Measurements from ENCODE around the gene FLT3.
A peak's percentile ranks its signal among the peaks of the same experiment; 100 is the strongest.
"Not testable (repeated sequence)": the region's sequence is repeated elsewhere in the genome, so short reads cannot be mapped to it uniquely, and the experiment has no call there.

Gene FLT3

DNA sequence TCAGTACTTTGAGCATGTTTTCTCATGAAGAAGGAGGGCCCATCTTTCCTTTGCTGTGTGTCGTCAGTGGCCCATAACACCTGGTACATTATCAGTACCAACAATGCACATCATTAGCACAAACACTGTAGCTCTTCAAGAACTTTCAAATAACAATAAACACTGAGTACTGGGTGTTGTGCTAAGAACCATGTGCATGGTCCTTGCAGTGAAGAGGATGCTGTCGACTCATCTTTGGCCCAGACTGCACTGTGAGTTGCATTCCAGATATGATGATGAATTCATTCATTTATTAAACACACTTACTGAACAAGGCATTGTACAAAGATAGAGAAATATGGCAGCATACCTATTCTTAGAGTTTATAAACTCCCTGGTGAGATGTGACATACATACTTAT lies 55.8 kb downstream of the FLT3 start:
- DNase-seq (ENCODE audit: low spot score) = no peak

DNA sequence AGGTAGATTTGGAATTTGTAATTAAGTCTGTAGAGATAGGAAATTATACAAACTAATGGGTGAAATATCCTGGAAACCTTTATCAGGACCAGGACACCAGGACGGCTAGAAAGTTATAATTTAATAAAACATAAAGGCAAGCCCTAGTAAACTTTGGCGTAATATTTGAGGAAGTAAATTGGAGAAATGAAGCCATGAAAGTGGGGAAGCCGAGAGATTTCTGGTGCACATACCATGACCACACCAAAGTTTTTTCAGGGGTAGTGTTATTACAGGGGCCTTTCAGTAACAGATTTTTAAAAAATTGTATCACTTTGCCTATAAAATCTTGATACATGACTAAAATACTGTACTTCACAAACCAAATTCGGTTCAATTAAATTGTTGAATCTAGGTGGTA lies 57.2 kb downstream of the FLT3 start:
- no peak for DNase-seq (ENCODE audit: low spot score)

DNA sequence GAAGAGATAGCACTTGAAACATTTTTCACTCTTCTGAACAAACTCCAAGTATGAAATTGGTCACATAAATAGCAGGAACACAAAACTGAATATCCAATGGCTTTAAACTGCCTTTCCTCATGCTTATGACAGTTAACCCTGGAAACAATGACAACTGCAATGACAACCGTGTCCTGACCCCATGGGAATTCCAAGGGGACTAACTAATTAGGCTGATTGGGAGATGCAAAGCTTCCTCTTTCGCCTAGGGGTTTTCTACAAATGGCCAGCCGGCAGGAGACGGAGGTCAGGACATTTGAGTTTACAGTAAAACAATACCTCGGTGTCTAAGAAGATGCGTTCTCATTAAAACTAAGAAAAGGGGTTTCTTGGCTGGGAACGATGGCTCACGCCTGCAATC lies 58.9 kb downstream of the FLT3 start:
- no peak for DNase-seq (ENCODE audit: low spot score)

DNA sequence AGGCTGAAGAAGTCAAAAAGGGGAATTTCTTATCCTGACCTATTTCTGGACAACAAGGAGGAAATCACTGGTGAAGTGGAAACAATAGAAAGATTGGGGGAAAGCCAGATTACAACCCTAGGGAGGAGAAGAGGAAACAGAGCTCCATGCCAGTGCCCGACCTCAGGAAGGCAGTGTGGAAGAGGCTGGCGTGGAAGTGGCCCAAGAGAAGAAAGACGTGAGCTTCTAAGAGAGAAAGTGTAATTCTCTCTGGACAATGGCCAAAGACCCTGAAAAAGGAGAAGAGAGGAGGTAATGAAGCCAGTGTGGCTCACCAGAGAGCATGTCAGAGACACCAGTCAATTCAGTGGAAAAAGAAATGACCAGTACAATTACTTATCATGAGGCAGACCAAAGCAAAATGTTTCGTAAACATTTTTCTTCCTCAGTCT lies 59.3 kb downstream of the FLT3 start:
- DNase-seq (ENCODE audit: low spot score) = peak; percentile 65

DNA sequence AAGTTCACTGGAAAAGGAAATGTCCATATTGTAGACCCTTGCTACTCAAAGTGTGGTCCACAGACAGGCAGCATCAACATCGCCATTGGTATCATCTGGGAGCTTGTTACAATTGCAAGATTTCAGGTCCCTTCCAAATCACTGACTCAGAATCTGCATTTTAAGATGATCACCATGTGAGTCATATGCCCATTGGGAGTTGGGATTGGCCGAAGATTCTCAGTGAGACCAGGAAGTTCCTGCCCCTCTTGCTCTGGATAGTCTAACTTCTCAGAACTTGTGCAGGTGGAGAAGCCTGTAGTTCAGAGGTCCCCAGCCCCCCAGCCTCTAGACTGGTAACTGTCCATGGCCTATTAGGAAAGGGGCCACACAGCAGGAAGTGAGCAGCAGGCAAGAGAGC lies 63.0 kb downstream of the FLT3 start:
- no peak for DNase-seq (ENCODE audit: low spot score)

DNA sequence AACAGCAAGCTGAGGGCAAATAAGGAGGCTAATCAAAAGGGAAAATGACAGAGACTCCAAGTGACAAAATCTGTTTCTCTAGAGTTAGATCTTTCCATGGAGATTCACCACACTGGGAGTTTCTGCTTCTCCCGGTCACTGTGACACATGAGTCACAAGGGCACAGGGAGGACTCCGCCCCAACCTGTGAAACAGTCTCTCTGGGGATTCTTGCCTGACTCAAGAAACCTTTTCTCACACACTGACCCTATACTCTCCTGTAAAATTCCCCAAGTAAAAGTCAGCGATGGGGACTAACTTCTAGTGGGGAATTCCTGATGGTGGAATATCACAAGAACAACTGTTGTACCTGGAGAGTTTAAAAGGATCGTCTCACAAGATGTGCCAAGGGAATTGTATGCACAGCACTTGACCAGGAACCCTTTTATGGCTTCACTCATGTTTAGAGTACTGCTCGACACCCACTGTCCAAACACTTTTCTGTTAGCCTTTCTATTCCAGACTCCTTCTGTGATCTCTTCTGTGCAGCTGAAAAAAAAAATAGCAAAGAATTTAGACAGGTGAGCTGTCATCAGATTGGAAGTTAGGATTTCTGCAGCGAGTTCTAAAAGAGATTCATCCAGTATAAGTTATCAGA lies 65.1 kb downstream of the FLT3 start:
- DNase-seq (ENCODE audit: low spot score) = no peak

DNA sequence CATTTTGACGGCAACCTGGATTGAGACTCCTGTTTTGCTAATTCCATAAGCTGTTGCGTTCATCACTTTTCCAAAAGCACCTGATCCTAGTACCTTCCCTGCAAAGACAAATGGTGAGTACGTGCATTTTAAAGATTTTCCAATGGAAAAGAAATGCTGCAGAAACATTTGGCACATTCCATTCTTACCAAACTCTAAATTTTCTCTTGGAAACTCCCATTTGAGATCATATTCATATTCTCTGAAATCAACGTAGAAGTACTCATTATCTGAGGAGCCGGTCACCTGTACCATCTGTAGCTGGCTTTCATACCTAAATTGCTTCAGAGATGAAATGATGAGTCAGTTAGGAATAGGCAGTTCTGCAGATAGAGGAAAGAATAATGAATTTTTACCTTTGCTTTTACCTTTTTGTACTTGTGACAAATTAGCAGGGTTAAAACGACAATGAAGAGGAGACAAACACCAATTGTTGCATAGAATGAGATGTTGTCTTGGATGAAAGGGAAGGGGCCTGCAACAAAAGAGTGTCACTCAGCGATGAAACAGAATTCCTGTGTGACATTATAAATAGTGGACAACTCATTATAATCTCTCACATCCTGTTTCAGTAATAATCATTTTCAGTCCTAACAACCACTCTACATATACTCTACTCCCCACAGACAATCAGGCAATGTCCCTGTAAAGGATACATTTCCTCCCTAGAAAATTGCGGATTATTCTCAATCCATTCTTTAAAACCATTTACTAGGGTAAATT lies 66.3 kb downstream of the FLT3 start:
- no peak for DNase-seq (ENCODE audit: low spot score)

DNA sequence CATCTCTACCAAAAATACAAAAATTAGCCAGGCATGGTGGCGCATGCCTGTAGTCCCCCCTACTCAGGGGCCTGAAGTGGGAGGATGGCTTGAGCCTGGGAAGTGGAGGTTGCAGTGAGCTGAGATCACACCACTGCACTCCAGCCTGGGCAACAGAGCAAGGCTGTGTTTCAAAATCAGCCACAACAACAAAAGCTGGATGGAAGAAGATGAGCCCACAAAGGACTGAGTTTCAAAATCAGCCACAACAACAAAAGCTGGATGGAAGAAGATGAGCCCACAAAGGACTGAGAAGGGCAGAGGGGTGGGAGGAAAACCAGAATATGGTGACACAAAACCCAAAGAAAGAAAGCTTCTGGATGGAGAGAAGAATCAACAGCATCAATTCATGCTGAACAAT lies 67.9 kb downstream of the FLT3 start:
- DNase-seq (ENCODE audit: low spot score) = not testable (repeated sequence)

DNA sequence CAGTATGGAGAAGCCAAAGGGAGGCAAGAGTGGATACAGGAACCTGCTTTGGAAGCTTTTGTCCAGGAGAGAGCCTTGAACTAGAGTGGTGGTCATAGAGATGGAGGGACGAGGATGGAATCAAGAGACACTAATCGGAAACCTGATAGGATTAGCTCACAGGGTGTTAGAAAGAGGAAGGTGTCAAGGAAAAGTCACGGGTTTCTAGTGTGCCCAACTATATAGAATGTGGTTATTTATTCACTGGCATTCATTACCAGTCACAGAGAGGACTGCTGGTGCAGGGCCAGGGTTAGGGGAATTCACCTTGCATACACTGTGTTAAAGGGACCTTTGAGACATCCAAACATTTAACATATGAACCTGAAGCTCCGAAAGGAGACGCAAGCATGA lies 68.5 kb downstream of the FLT3 start:
- DNase-seq (ENCODE audit: low spot score) = no peak

DNA sequence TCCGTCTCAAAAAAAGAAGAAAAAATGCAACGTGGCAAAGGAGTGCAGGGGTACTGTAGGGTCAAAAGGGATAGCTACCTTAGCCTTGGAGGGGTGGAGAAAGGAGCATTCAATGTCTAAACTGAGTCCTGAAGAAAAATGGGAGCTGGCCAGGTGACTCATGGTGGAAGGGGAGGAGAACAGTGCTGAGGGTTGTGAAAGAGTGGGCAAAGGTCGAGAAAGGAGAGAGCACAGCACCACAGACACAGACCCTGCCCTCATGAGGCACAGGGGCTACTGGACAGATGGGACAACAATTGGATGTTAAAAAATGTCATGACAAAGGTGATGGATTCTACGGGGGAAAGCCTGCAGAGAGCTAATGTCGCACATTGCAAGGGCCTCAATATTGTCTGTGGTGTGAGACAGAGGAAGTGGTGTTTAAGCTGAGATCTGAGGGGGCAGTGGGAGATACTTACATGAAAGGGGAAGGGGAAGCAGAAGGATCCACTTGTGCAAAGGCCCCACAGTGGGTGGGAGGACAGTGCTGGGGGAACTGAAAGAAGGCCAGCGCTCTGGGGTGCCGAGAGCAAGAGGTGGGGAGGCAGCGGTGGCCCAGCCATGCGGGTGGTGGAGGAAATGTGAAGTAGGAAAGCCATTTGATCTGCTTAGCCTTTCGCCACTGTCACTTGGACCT lies 69.0 kb downstream of the FLT3 start:
- DNase-seq (ENCODE audit: low spot score) = peak; percentile 71

DNA sequence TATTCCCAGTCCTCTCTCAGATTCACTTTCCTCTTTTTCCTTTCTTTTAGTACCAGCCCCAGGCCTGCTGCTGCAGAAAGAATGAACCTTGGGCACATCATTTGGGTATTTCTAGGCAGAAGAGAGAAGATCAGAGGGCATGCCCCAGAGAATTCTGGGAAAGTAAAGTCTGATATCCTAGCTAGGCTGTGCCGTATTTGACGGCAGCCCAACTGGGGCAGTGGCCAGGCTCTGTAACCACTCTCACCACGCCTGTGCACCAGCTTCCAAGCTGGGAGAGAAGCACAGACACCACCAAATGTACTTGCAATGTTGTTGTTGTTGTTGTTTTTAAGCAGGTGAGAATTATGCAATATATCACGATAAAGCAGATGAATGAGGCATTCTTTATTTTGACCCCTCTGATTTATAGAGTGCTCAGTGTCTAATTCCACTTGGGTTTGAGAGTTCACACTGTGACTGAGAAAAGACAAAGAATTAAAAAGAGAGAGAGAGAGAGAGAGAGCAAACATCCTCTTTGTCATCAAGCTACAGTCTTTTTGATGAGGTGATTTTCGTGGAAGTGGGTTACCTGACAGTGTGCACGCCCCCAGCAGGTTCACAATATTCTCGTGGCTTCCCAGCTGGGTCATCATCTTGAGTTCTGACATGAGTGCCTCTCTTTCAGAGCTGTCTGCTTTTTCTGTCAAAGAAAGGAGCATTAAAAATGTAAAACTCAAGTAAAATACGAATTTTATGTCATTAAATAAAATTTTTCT lies 72.6 kb downstream of the FLT3 start:
- no peak for DNase-seq (ENCODE audit: low spot score)

DNA sequence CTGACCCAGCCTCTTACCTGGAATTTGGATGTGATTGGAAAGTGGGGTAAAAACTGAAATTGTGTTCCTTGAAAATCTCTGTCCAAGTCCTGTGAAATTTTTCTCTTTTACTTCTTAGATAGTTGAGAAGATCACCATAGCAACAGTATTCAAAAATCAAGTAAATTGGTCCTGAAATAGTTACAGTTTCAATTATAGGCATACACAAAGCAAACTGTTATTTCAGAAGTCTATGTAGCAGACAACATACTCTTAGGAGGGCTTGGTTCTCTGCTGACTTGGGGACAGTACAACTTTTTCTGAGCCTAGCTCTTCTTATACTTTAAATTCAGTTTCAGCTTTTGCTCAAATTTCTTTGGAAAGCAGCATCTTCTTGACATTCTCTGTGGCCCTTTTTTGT lies 73.3 kb downstream of the FLT3 start:
- DNase-seq (ENCODE audit: low spot score) = no peak

DNA sequence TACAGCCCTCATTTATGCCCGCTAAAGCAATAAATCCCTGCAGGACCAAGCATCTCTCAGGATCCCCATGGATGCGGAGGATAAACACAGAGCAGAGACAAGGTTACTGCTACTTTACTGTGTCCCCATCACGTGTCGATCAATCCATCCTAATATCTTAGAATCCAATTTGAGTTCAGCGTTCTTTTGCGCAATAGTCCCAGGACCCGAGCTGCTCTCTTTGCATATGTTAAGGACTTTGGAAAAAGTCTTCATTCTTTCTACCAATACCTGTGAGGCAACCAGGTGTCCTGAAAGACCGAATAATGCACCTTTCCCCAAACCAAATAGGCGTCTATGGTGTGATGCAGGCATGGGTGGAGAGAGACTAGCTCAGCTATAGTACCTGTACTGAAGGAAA lies 73.9 kb downstream of the FLT3 start:
- DNase-seq (ENCODE audit: low spot score) = no peak

DNA sequence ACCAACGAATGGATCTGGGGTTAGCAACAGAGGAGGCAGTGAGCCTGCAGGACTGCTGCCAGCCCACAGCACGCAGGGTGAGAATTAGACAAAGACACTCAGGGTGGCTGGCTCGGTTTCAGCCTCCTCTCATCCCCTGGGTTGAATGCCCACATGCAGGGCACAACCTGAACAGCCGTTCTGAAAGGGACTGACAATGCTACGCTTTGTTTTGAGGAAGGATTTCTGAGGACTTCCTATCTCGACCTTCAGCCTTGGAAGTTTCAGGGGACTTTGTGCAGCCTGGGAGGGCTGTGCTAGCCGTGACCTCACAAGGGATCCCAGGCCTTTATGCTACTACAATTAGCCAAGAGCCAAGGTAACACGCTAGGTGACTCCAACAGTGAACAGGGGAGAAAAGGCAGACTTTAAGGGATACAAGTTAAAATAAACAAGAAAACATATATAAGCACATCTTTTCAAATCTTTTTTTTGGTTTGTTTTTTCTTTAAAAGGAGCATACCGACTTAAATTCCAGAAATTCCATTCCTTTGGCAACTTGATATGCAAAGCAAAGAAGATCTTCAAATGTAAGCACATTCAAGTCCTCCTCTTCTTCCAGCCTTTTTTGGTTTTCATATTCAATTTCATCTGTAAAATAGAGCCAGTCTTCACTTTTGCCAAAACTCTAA lies 77.4 kb downstream of the FLT3 start:
- no peak for DNase-seq (ENCODE audit: low spot score)

DNA sequence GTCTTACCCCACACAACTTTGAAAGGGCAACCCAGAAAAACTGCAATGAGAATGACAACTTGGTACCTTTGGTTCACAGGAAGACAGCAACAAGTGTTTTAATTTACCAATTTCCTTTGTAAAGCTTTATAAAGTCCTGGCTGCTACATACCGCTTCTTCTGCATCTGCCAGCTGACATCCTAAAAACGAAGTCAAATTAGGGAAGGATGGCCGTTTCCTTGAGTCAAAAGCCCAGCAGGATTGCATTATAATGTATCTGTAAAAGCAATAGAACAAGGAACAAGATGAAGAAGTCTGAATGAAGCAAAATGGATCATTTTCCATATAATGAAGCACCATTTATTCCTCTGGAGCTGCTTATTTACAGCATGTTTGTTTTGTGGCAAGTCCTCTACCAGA lies 86.1 kb downstream of the FLT3 start:
- DNase-seq (ENCODE audit: low spot score) = no peak

DNA sequence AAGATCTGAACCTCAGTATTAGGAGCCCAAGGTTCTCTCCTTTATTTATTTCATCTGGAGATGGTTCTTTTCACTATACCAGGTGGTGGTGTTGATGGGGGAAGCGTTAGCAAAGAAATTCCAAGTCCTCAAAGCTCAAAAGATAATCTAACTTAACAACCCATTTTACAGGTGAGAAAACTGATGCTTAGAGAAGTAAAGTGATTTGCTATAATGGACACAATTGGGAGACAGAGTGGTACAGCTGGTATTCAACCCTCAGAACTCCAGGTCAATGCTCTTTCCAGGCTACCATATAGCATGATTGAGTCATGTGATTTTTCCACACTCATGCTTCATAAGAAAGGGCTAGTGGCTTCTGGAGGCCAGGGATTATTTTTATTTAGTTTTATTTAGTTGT lies 86.9 kb downstream of the FLT3 start:
- no peak for DNase-seq (ENCODE audit: low spot score)

DNA sequence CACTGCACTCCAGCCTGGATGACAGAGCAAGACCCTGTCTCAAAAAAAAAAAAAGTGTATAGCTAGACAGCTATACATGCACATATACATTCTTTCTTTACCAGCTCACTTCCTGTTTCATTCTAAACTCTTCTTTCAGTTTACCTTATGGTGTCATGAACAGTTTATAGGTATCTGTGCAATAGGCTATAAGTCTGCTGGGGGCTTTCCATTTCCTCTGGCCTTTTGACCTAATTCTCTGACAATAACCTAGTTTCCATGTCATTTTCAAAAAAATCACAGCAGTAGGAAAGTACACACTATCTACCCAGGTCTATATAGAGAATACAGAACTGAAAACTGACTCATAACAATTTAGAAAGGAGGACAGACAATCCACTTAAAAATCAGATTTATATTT lies 87.5 kb downstream of the FLT3 start:
- DNase-seq (ENCODE audit: low spot score) = no peak

DNA sequence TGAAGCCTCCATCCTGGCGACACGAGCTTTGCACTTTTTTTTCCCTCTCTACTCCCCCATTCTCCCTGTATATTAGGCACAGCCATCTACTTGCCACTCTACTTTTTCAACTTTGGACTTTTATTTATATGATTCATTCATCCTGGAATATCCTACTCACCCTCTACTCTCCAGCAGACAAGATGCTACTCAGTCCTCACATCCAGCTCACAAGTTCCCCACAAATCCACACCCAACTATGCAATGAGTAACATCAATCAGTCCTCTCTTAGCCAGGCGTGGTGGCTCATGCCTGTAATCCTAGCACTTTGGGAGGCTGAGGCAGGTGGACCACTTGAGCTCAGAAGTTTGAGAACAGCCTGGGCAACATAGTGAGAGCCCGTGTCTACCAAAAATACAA lies 88.0 kb downstream of the FLT3 start:
- no peak for DNase-seq (ENCODE audit: low spot score)

DNA sequence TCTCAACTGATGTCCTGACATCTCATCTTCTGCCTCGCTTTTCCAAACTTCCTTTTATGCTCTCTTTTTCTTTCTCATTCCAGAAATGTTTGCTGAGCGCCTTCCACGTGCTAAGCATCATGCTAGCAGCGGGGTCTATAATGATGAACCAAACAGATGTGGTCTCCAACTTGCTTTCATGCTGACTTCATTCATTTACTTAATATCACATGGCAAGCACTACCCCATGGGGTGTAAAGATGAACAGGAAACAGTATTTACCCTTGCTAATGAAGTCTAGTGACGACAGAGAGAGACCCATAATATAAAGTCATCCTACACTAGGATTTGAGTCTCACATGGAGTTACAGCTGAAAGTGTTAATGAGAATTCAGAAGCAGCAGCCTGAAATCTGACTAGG lies 90.3 kb downstream of the FLT3 start:
- no peak for DNase-seq (ENCODE audit: low spot score)

DNA sequence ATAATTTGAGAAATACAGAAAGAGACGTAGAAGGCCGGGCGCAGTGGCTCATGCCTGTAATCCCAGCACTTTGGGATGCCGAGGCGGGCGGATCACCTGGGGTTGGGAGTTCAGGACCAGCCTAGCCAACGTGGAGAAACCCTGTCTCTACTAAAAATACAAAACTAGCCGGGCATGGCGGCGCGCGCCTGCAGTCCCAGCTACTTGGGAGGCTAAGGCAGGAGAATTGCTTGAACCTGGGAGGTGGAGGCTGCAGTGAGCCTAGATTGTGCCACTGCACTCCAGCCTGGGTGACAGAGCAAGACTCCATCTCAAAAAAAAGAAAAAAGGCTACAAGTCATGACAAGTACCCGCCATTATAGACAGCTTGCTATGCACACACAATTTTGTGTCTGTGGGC lies 95.4 kb downstream of the FLT3 start:
- not testable (repeated sequence) for DNase-seq (ENCODE audit: low spot score)

DNA sequence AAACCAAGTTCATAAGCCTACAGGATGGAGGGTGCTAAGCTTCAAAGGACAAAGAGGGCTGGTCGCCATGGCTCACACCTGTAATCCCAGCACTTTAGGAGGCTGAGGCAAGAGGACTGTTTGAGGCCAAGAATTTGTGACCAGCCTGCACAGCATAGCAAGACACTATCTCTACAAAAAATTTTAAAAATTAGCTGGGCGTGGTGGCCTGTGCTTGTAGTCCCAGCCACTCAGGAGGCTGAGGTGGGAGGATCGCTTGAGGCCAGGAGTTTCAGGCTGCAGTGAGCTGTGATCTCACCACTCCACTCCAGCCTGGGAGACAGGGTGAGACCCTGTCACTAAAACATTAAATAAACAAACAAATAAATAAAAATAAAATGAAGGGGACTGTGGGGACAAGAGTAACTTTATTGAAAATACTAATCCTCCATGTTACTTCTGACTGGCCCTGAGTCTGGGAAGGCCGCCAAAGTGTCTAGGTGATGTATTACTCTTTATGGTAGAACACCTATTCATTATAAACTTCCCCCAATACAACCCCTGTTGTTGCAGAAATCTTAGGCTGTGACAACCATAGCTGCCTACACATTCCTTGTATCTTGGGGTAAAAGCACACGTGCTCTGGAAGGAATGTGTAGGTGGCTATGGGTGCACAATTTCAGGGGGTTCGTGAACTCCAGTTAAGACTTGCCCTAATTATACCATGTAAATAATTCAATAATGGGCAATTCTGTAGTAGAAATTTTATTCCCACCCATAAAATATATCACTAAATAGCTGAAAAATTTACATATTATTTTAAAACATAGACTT lies 97.3 kb downstream of the FLT3 start:
- DNase-seq (ENCODE audit: low spot score) = no peak
